K562 (cell line): ENCODE results near the gene RPL14. TPM values are rescaled to one million over a fixed set of nuclear protein-coding genes. Genes with fewer than 3 reads are reported as not detected.

Experiments
- C11orf30 ChIP-seq: fragments of 450-650 bp; IDR thresholded peaks from 2 replicates; pipeline ENCODE4 v1.6.1; 2016; ENCODE audit warnings: low read depth, mild to moderate bottlenecking
- CBFA2T2 ChIP-seq: fragments of 450-650 bp; conservative IDR thresholded peaks from 2 replicates; pipeline ENCODE4 v1.6.1; 2017; ENCODE audit warnings: mild to moderate bottlenecking
- CBX3 ChIP-seq, 2 experiments: IDR thresholded peaks; 1 replicate in 1 of 2; 2 replicates in 1 of 2; pipeline ENCODE4 v1.6.1; 2012; ENCODE audit warnings: inconsistent platforms in 2 of 2, low read length in 2 of 2, borderline replicate concordance in 1 of 2, control low read depth in 1 of 2
- CBX8 ChIP-seq: fragments of 200-600 bp; sonication (generic); IDR thresholded peaks from 2 replicates; pipeline ENCODE4 v1.6.1; 2012; ENCODE audit warnings: borderline replicate concordance, mixed run types, low read depth, mild to moderate bottlenecking, moderate library complexity, mixed read lengths, low read length, control low read depth, inconsistent platforms; ENCODE audit not compliant: poor library complexity, severe bottlenecking; ENCODE audit errors: extremely low read depth
- DMBX1 ChIP-seq: fragments of 250-450 bp; sonication (Bioruptor Pico); IDR thresholded peaks from 2 replicates; pipeline ENCODE4 v1.8.0; 2022; ENCODE audit warnings: inconsistent platforms, mild to moderate bottlenecking, moderate library complexity, borderline replicate concordance
- EZH2 ChIP-seq: IDR thresholded peaks from 2 replicates; pipeline ENCODE4 v1.6.1; 2012; ENCODE audit warnings: low read depth, mild to moderate bottlenecking, inconsistent platforms, low read length, borderline replicate concordance
- KDM5B ChIP-seq: fragments of 200-600 bp; sonication (generic); IDR thresholded peaks from 2 replicates; pipeline ENCODE4 v1.6.1; 2012; ENCODE audit warnings: low read depth, mild to moderate bottlenecking, moderate library complexity, low read length, control low read depth, inconsistent platforms; ENCODE audit not compliant: insufficient replicate concordance
- MCM2 ChIP-seq: fragments of 450-650 bp; IDR thresholded peaks from 2 replicates; pipeline ENCODE4 v1.6.1; 2017; ENCODE audit warnings: low read depth, mild to moderate bottlenecking
- OTX1 ChIP-seq: fragments of 450-650 bp; formaldehyde crosslinking; IDR thresholded peaks from 2 replicates; pipeline ENCODE4 v1.4.0; 2022; ENCODE audit warnings: mild to moderate bottlenecking
- PML ChIP-seq: IDR thresholded peaks from 2 replicates; pipeline ENCODE4 v1.6.1; 2012; ENCODE audit warnings: low read length, inconsistent platforms
- PTBP1 ChIP-seq: fragments of 200-400 bp; formaldehyde crosslinking; IDR thresholded peaks from 2 replicates; pipeline ENCODE4 v1.6.1; 2017; ENCODE audit warnings: low read depth, low read length
- RCOR1 ChIP-seq, 2 experiments: IDR thresholded peaks; 2 replicates each; pipeline ENCODE4 v1.6.1; 2012; ENCODE audit warnings: low read depth in 2 of 2, low read length in 2 of 2, borderline replicate concordance in 1 of 2, improper control_type of control experiment in 1 of 2
- SP1 ChIP-seq: sonication (generic); formaldehyde crosslinking; IDR thresholded peaks from 2 replicates; pipeline ENCODE4 v1.8.1; 2022; ENCODE audit warnings: mild to moderate bottlenecking, missing genetic modification reagents
- TAF7 ChIP-seq: fragments of 450-650 bp; IDR thresholded peaks from 2 replicates; pipeline ENCODE4 v1.6.1; 2016; ENCODE audit warnings: missing genetic modification characterization, missing compliant biosample characterization
- ZBTB11 ChIP-seq, 3 experiments: fragments of 200-800 bp in 1 of 3; fragments of 250-450 bp in 1 of 3; fragments of 450-650 bp in 1 of 3; sonication (Bioruptor Pico) in 1 of 3; sonication (Bioruptor generic) in 1 of 3; formaldehyde crosslinking in 1 of 3; IDR thresholded peaks; 2 replicates each; pipeline versions ENCODE4 v1.6.1 to v1.8.0; 2016 to 2022; ENCODE audit warnings: mild to moderate bottlenecking in 2 of 3, missing genetic modification characterization in 2 of 3, missing compliant biosample characterization in 1 of 3, moderate library complexity in 1 of 3
- ZFX ChIP-seq: sonication (generic); formaldehyde crosslinking; IDR thresholded peaks from 2 replicates; pipeline ENCODE4 v1.8.0; 2022; ENCODE audit warnings: mild to moderate bottlenecking, missing genetic modification reagents, moderate library complexity
- ZNF12 ChIP-seq: sonication (generic); formaldehyde crosslinking; IDR thresholded peaks from 2 replicates; pipeline ENCODE4 v1.4.0; 2020; ENCODE audit warnings: mild to moderate bottlenecking, missing genetic modification reagents
- ZNF184 ChIP-seq: sonication (generic); formaldehyde crosslinking; IDR thresholded peaks from 2 replicates; pipeline ENCODE4 v1.5.0; 2020; ENCODE audit warnings: missing genetic modification reagents
- ZNF408 ChIP-seq: fragments of 250-450 bp; sonication (Bioruptor Pico); IDR thresholded peaks from 2 replicates; pipeline ENCODE4 v1.4.0; 2020; ENCODE audit warnings: low read depth, mild to moderate bottlenecking, moderate library complexity
- ZNF561 ChIP-seq: fragments of 450-650 bp; formaldehyde crosslinking; conservative IDR thresholded peaks from 2 replicates; pipeline ENCODE4 v1.4.0; 2020; ENCODE audit warnings: mild to moderate bottlenecking, moderate library complexity
- polyA plus RNA-seq, 8 experiments: library from polyadenylated mRNA; depleted of rRNA in 4 of 8; stranded (reverse) in 5 of 8; unstranded in 3 of 8; fragments of >200 nt; fragmentation: Nextera tagmentation in 2 of 8; fragmentation: Illumina TruSeq in 1 of 8; extraction: Ambion mirVana in 2 of 8; extraction: Trizol in 1 of 8; gene quantifications; 2 replicates each; pipeline versions ENCODE4 v1.2.1 to v1.2.3, GENCODE V29; 2011 to 2014; ENCODE audit warnings: inconsistent platforms in 1 of 8, missing spikeins in 1 of 8
- total RNA-seq, 7 experiments: library from RNA; depleted of rRNA in 6 of 7; stranded (reverse); fragments of >200 nt in 6 of 7; fragmentation: Illumina TruSeq in 2 of 7; extraction: Trizol in 2 of 7; gene quantifications; 2 replicates each; pipeline versions ENCODE4 v1.2.1 to v1.2.3, GENCODE V29; 2011 to 2021; ENCODE audit warnings: low replicate concordance in 1 of 7
- TF ChIP-seq, protein P1 (sequence below): sonication (generic); formaldehyde crosslinking; IDR thresholded peaks from 2 replicates; pipeline ENCODE4 v1.8.0; 2022; ENCODE audit warnings: missing genetic modification reagents, mild to moderate bottlenecking, moderate library complexity, borderline replicate concordance

Gene RPL14
- total and polyA plus RNA-seq, 9 of the 15 experiments (the other 6 are each of a cell fraction or from before 2014, with no cell fraction given): 851 to 4,649 (median 2,133) TPM

DNA sequence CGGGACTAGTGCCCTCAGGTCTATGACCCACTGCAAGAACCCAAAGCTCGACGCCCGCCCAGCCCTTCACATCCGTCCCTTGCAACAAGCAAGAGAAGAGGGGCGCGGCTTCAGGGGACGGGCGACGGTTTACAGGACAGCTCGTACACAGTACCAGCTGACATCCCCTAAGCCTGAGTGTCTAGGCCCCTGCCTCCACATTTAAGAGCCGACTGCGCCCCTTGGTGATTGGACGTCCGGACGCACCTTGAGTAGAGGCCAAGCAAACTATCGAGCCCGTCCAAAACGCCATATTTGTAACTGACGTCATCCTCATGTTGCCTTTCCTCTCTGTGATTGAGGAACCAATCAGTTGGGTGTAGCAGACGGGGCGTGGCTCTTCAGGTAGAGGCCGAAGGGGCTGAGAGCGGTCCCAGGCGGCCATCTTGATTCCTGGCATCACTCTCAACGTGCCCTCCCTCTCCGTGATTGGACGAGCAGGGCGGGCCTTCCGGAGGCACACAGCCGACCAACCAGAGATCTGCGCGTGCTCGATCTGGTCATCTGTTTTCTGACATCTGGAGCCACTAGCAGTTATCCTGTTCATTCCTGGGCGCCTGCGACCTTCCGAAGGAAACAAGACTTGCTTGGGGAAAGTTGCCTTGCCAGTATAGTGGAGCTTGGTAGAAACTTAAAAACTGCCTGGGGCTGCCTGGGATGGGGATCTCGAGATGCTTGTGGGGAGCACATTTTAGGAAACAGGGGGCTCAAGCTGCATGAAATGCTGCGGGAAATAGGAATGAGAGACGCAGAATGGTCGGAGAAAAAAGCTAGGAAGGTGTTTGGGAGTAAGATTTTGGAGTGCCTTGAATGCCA lies 4.0 kb upstream of the RPL14 start (continued):
- TF ChIP-seq ZBTB11 (CRISPR knock-in tag; IDR thresholded peaks at IDR 0.05): peak in 1 of 3 experiments; percentile 39; a peak in 2 of 6 replicates
- no peak for TF ChIP-seq CBX8
- peak; percentile 93 for TF ChIP-seq TAF7 (tag)
- TF ChIP-seq EZH2: no peak
- TF ChIP-seq ZNF184: no peak
- TF ChIP-seq ZNF561: no peak
- TF ChIP-seq RCOR1 (IDR thresholded peaks at IDR 0.05; ENCODE audit: borderline replicate concordance in 1 of 2, low read depth in 2 of 2, low read length in 2 of 2): peak in 1 of 2 experiments; percentile 71; a peak in 2 of 4 replicates
- TF ChIP-seq, protein P1, sequence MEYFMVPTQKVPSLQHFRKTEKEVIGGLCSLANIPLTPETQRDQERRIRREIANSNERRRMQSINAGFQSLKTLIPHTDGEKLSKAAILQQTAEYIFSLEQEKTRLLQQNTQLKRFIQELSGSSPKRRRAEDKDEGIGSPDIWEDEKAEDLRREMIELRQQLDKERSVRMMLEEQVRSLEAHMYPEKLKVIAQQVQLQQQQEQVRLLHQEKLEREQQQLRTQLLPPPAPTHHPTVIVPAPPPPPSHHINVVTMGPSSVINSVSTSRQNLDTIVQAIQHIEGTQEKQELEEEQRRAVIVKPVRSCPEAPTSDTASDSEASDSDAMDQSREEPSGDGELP (CRISPR knock-in tag): peak; percentile 96
- TF ChIP-seq PTBP1: no peak
- TF ChIP-seq MCM2: no peak
- no peak; a peak in 2 of 3 replicates for TF ChIP-seq CBX3 (IDR thresholded peaks at IDR 0.05; ENCODE audit: borderline replicate concordance in 1 of 2, low read length in 2 of 2)
- TF ChIP-seq ZNF408: no peak
- peak; percentile 95 for TF ChIP-seq ZFX
- TF ChIP-seq KDM5B: peak; percentile 93
- peak; percentile 96 for TF ChIP-seq SP1 (CRISPR knock-in tag)
- TF ChIP-seq C11orf30: peak; percentile 93
- peak; percentile 68; the same call in 1 of the 2 replicates for TF ChIP-seq DMBX1 (CRISPR knock-in tag)
- TF ChIP-seq OTX1: 0 out of 2 replicates have a peak, but pooled peaks have one; percentile 65
- TF ChIP-seq PML: peak; percentile 82
- no peak for TF ChIP-seq CBFA2T2
- peak; percentile 43; the same call in 1 of the 2 replicates for TF ChIP-seq ZNF12 (CRISPR knock-in tag)
